HuH-7.5 (cell line): ENCODE measurements around the gene DSCAM.

Experiments used
- DNase-seq: peaks from one replicate; pipeline ENCODE4 v3.0.0; 2011; ENCODE audit warnings: low spot score

The DSCAM gene

GRCh38 chr21:40605094-40605493 lies 241.9 kb downstream of the DSCAM start:
- DNase-seq: no peak

- DNase-seq: no peak
Measured at GRCh38 chr21:40603774-40604173, 243.2 kb downstream of the DSCAM start.

GRCh38 chr21:40602080-40602479 lies 244.9 kb downstream of the DSCAM start:
- DNase-seq: no peak

- no peak for DNase-seq
Measured at GRCh38 chr21:40595806-40596205, 251.2 kb downstream of the DSCAM start.

GRCh38 chr21:40587736-40588346 lies 259.1 kb downstream of the DSCAM start:
- DNase-seq: no peak

GRCh38 chr21:40586575-40586974 lies 260.4 kb downstream of the DSCAM start:
- no peak for DNase-seq

GRCh38 chr21:40577285-40578043 lies 269.5 kb downstream of the DSCAM start:
- no peak for DNase-seq

- DNase-seq: no peak
Measured at GRCh38 chr21:40575976-40576375, 271.0 kb downstream of the DSCAM start.

GRCh38 chr21:40569357-40569756 lies 277.6 kb downstream of the DSCAM start:
- no peak for DNase-seq

- no peak for DNase-seq
Measured at GRCh38 chr21:40568807-40569206, 278.2 kb downstream of the DSCAM start.

- DNase-seq: no peak
Measured at GRCh38 chr21:40567501-40567900, 279.5 kb downstream of the DSCAM start.

GRCh38 chr21:40566486-40566885 lies 280.5 kb downstream of the DSCAM start:
- DNase-seq: no peak

GRCh38 chr21:40564318-40564717 lies 282.6 kb downstream of the DSCAM start:
- DNase-seq: no peak

- no peak for DNase-seq
Measured at GRCh38 chr21:40563900-40564299, 283.1 kb downstream of the DSCAM start.

- DNase-seq: no peak
Measured at GRCh38 chr21:40562242-40563002, 284.5 kb downstream of the DSCAM start.

- DNase-seq: no peak
Measured at GRCh38 chr21:40556442-40556968, 290.5 kb downstream of the DSCAM start.

GRCh38 chr21:40555021-40555528 lies 291.9 kb downstream of the DSCAM start:
- no peak for DNase-seq

GRCh38 chr21:40553781-40554180 lies 293.2 kb downstream of the DSCAM start:
- no peak for DNase-seq

- no peak for DNase-seq
Measured at GRCh38 chr21:40547906-40548513, 298.9 kb downstream of the DSCAM start.

GRCh38 chr21:40546647-40547046 lies 300.3 kb downstream of the DSCAM start:
- DNase-seq: no peak

- DNase-seq: no peak
Measured at GRCh38 chr21:40540216-40540615, 306.7 kb downstream of the DSCAM start.

- no peak for DNase-seq
Measured at GRCh38 chr21:40534886-40535285, 312.1 kb downstream of the DSCAM start.
